ENCODE data around the gene AHCYL2.
"Not testable (repeated sequence)": the region's sequence is repeated elsewhere in the genome, so short reads cannot be mapped to it uniquely, and the experiment has no call there.

Gene AHCYL2

GRCh38 chr7:129433847-129434674 is 209.2 kb downstream of the AHCYL2 start, which contains the start of gene STRIP2:
TSS of gene STRIP2 (plus strand) at chr7:129434432. CDS start at chr7:129434473, 41 bp downstream.
- DNase-seq = peak; percentile 76

- no peak for DNase-seq
Measured at GRCh38 chr7:129434675-129435318, 210.0 kb downstream of the AHCYL2 start.

GRCh38 chr7:129435414-129435829 is 210.6 kb downstream of the AHCYL2 start:
- no peak for DNase-seq

GRCh38 chr7:129436335-129436923 is 211.6 kb downstream of the AHCYL2 start:
- DNase-seq = no peak

- no peak for DNase-seq
Measured at GRCh38 chr7:129437190-129437589, 212.4 kb downstream of the AHCYL2 start.

- DNase-seq = no peak
Measured at GRCh38 chr7:129438281-129438838, 213.5 kb downstream of the AHCYL2 start.

GRCh38 chr7:129438839-129439651 is 214.2 kb downstream of the AHCYL2 start:
- DNase-seq = peak; percentile 54

- no peak for DNase-seq
Measured at GRCh38 chr7:129439963-129440625, 215.3 kb downstream of the AHCYL2 start.

GRCh38 chr7:129443612-129444011 is 218.8 kb downstream of the AHCYL2 start:
- no peak for DNase-seq

- DNase-seq = not testable (repeated sequence)
Measured at GRCh38 chr7:129444776-129445175, 219.9 kb downstream of the AHCYL2 start.

GRCh38 chr7:129446925-129447324 is 222.1 kb downstream of the AHCYL2 start:
- not testable (repeated sequence) for DNase-seq

- not testable (repeated sequence) for DNase-seq
Measured at GRCh38 chr7:129447445-129447844, 222.6 kb downstream of the AHCYL2 start.

GRCh38 chr7:129448608-129449007 is 223.8 kb downstream of the AHCYL2 start:
- DNase-seq = not testable (repeated sequence)

GRCh38 chr7:129450295-129450694 is 225.5 kb downstream of the AHCYL2 start:
- DNase-seq = no peak

- DNase-seq = no peak
Measured at GRCh38 chr7:129452589-129453231, 227.9 kb downstream of the AHCYL2 start.

- no peak for DNase-seq
Measured at GRCh38 chr7:129453510-129454248, 228.8 kb downstream of the AHCYL2 start.

GRCh38 chr7:129454249-129454551 is 229.4 kb downstream of the AHCYL2 start:
- DNase-seq = no peak

- DNase-seq = no peak
Measured at GRCh38 chr7:129456421-129456820, 231.6 kb downstream of the AHCYL2 start.

- DNase-seq = no peak
Measured at GRCh38 chr7:129457101-129457500, 232.3 kb downstream of the AHCYL2 start.

GRCh38 chr7:129458171-129458570 is 233.3 kb downstream of the AHCYL2 start:
- DNase-seq = no peak

- DNase-seq = no peak
Measured at GRCh38 chr7:129461809-129462208, 237.0 kb downstream of the AHCYL2 start.

All from fibroblast of skin of right quadriceps (primary cell).